ENCODE measurements around the gene TAF9B.
"Not testable (repeated sequence)": the region's sequence is repeated elsewhere in the genome, so short reads cannot be mapped to it uniquely, and the experiment has no call there.

The TAF9B gene, protein sequence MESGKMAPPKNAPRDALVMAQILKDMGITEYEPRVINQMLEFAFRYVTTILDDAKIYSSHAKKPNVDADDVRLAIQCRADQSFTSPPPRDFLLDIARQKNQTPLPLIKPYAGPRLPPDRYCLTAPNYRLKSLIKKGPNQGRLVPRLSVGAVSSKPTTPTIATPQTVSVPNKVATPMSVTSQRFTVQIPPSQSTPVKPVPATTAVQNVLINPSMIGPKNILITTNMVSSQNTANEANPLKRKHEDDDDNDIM

DNA sequence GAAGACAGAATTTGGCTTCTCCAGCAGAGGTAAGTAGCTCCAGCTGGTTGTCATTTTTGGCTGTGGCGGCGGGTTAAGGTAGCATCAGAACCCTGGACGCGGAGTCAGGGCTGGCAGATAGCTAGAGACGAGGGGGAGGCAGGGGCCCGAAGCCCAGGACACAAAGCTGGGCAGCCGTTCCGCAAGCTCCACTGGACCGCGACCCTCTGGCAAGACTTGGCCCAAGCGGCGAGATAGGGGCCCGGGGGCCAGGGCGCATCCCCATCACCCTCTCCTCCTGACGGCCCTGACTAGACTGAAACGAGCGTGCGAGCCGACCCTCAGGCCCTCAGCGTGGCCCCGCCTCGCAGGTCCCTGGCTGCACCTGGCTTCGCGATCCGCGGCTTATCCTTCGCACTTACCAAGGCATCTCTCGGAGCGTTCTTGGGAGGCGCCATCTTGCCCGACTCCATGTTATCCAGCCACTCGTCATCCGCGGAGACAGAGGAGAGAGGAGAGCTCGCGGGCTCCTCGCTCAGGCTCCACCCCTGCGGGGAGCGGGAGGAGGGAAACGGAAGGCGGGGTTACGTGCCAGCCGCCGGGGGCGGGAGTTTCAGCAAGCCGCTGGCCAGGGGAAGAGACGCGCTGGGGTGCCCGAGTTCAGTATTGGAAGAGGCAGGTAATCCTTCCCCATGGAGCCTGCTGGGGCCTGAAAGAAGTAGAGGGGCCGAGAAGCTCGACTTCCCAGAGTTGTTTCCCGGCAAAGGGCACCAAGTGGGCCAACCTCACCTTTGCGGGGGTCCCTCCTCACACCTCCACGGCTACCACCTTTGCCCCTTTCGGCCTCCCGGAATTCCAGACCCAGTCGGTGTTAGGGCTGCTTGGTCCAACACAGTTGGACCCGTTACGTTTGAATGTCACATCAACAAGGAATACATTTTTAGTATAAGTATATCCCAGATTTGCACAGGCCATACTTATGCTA is at the start of gene TAF9B:
Gene TAF9B, minus strand, starts transcription at position 491 of the 964 bp plus-strand sequence. Its CDS starts 39 bp downstream, at position 452.
- peak; percentile 64 to 73 for DNase-seq (ENCODE audit: low read depth in 2 of 2)

DNA sequence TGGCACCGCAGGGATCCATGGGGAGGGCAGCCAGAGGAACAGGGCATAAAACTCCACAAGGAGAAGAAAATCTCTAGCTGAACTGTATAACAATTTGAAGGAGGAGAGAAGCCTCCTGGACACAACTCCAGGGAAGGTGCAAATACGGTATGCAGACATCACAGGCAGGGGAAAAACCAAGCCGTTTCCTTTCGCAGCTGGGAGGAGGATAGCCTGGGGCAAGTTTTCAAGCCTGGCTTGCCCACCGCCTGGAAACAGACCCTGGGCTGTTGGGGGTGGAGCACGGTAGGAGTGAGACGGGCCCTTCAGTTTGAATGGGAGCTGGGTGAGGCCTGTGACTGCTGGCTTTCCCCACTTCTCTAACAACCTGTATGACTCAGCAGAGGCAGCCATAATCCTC is 43.4 kb upstream of the TAF9B start:
- no peak for DNase-seq (ENCODE audit: low read depth in 2 of 2)

DNA sequence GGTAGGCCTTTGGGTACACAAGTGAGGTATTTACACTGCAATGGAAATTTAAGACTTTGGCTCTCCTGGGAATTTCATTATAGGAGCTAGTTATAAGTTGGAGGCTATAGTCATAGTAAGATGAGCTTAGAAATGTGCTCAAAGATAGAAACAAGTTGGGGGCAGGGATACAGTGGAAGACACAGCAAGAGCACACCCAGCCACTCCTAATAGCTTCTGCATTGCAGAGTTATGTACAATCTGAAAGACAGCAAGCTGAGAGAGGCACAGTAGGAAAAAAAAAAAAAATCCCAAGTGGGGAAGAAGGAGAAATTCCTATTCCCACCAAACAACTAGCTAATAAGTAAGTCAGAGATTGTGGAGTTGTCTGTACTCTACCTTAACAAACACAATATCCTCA is 41.9 kb upstream of the TAF9B start:
- DNase-seq (ENCODE audit: low read depth in 2 of 2), result no peak

DNA sequence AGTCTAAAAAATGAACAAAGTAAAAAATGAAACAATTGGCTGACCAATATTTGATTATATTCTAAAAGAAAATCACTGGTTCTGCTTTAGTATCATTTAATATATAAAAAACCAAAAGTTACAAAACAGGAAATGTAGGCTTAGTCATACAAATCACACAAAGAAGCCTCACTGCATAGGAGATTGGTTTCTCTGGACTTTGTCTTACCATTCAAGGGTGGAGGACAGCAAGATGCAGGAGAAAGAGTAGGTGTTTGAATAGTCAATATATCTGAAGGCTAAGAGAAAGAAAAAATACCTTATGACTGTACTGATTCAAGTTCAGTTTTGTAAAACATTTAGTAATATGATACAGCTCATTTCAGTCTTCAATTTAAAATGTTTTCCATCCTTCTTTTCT is 28.6 kb upstream of the TAF9B start:
- DNase-seq (ENCODE audit: low read depth in 2 of 2), result no peak

DNA sequence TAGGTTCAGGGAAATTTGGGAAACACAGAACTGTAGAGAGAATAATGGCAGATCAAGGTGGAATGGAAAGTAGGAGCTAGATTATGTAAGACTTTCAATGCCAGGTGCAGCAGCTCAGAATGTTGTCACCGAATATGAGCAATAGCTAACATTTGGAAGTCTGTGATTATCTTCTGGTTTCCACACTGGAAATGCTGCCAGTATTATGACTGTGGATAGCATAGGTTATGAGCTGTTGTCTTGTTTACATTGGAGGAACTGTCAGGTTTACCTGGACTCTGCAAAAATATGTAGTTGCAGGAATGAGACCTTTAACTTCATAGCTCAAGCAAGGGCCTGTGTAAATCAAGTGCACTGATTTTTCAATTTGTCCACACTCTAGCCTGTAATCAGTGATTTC is 26.0 kb upstream of the TAF9B start:
- no peak for DNase-seq (ENCODE audit: low read depth in 2 of 2)

DNA sequence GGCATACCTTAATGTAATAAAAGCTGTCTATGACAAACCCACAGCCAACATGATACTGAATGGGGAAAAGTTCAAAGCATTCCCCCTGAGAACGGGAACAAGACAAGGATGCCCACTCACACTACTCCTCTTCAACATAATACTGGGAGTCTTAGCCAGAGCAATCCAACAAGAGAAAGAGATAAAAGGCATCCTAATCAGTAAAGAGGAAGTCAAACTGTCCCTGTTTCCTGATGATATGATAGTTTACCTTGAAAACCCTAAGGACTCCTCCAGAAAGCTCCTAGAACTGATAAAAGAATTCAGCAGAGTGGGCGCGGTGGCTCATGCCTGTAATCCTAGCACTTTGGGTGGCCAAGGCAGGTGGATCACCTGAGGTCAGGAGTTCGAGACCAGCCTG is 23.7 kb upstream of the TAF9B start:
- DNase-seq (ENCODE audit: low read depth in 2 of 2), result not testable (repeated sequence)

DNA sequence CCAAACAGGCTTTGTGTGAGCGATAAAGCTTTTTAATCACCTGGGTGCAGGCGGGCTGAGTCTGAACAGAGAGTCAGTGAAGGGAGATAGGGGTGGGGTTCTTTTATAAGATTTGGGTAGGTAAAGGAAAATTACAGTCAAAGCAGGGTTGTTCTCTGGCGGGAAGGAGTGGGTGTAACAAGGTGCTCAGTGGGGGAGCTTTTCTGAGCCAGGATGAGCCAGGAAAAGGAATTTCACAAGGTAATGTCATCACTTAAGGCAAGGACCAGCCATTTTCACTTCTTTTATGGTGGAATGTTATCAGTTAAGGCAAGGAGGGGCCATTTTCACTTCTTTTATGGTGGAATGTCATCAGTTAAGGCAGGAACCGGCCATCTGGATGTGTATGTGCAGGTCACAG is 21.3 kb upstream of the TAF9B start:
- DNase-seq (ENCODE audit: low read depth in 2 of 2), result not testable (repeated sequence)

DNA sequence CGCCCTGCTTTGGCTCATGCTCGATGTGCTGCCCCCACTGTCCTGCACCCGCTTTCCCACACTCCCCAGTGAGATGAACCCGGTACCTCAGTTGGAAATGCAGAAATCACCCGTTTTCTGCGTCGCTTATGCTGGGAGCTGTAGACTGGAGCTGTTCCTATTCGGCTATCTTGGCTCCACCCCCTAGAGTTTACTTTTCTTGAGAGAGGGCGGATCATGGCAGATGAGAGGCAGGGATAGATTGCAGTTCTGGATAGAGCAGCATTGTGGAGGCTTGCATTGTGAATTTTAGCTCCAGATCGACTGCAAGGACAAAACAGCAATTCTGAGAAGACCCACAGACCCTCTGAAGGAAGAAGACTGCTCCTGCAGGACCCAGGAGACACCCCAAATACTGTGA is 18.4 kb upstream of the TAF9B start:
- not testable (repeated sequence) for DNase-seq (ENCODE audit: low read depth in 2 of 2)

DNA sequence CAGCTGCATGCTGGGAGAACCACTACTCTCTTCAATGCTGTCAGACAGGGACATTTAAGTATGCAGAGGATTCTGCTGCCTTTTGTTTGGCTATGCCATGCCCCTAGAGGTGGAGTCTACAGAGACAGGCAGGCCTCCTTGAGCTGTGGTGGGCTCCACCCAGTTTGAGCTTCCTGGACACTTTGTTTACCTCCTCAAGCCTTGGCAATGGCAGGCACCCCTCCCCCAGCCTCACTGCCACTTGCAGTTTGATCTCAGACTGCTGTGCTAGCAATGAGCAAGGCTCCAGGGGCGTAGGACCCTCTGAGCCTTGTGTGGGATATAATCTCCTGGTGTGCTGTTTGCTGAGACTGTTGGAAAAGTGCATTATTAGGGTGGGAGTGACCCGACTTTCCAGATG is 17.9 kb upstream of the TAF9B start:
- not testable (repeated sequence) for DNase-seq (ENCODE audit: low read depth in 2 of 2)

DNA sequence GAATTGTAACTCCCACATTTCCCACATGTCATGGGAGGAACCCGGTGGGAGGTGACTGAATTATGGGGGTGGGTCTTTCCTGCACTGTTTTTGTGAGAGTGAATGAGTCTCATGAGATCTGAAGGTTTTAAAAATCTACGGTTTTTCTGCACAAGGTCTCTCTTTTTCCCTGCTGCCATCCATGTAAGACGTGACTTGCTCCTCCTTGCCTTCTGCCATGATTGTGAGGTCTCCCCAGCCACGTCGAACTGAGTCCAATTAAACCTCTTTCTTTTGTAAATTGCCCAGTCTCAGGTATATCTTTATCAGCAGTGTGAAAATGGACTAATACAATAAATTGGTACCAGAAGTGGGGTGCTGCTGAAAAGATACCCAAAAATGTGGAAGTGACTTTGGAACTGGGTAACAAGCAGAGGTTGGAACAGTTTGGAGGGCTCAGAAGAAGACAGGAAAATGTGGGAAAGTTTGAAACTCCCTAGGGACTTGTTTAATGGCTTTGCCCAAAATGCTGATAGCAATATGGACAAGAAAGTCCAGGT is 7.6 kb upstream of the TAF9B start:
- not testable (repeated sequence) for DNase-seq (ENCODE audit: low read depth in 2 of 2)

DNA sequence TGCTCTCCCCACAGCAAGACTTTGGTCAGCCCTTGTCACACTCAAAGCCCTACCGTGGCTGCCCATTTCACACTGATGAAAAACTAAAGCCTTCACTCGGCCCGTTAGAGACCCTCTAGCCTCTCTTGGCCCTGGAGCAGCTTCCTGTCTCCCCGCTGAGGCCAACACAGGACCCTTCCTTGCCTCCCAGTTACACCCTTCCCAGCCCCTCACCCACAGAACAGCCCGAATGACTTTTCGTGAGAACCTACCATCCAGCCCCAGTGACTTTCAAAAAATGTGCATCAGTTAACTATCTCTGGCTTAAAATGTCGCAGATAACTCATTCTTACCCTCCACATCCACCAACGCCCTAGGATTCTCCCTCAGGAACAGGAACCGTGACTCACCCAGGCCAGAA is 756 bp upstream of the TAF9B start:
- no peak for DNase-seq (ENCODE audit: low read depth in 2 of 2)

DNA sequence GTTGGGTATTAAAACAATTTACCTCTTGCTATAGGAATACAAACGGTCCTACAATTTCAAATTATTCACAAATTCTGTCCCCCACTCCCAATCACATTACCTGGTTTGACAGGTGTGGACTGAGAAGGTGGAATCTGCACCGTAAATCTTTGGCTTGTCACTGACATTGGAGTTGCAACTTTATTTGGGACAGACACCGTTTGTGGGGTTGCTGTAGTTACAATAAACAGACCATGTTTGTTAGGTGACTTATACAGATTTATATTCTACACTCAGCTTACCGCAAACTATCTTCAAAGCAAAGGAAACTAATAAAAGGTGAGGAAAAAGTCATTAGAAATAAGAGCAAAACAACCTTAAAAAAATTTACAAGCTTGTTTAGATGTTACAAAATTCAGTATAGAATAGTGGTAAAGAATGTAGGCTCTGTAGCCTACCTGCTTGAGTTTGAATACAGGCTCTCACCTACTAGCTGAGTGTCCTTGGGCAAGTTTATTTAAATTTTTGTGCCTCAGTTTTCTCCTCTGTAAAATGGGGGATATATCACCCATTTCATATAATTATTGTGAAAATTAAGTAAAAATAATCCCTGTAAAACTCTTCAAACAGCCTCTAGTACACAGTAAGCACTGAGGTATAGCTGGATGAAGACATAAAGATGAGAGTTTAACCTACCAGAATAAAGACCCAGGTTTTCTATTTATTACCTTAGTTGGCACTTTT is 6.1 kb downstream of the TAF9B start:
- DNase-seq (ENCODE audit: low read depth in 2 of 2), result no peak

DNA sequence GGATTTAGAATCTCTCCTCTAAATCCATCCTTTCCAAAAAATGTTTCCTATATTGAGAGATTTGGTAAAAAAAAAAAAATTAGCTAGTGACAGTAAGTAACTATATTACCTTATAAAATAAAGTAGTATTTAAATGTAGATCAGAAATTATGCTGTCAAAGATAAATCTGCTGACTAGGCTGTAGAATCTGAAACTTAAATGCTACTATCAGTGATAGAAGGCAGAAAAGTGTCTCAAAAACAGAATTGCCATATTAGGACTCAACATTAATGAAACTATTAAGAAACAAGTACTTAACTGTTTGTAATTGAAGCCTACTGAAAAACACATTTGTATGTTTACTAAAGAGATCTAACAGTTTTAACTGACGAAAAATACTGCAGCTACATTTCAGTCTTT is 8.3 kb downstream of the TAF9B start:
- no peak for DNase-seq (ENCODE audit: low read depth in 2 of 2)

DNA sequence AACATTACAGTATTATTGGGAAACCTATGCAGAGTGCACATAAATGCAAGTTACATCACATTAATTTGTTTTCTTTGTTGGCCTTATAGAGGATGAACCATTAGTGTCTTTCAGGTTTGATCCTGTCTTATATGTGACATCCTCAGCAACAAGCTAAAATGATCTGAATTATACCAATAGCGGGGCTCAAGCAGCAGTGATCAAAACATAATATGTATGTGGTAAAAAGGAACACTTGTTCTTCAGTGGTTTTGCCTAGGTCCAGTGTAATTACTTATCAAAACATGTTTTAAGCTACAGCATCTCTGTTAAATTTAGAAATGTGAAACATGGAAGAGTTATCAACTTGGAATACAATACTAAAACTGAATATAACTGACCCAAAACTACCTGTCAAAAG is 9.1 kb downstream of the TAF9B start:
- DNase-seq (ENCODE audit: low read depth in 2 of 2), result no peak

DNA sequence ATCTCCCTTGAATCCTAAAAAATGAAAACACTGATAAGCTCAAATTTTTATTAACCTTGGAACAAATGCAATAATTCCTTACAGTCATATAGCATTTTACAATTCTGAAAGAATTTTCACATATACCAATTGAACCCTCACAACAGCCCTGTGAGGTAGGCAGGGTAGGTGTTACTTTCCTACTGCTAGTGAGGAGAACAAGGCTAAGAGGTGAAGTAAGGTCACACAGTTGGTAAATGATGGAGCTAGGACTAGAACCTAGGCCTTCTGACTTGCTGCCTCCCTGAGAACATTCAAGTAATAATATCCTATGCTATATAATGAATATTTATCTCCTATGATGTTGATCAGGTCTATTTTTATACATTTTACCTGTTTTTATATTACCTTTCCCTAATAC is 9.7 kb downstream of the TAF9B start:
- no peak for DNase-seq (ENCODE audit: low read depth in 2 of 2)

DNA sequence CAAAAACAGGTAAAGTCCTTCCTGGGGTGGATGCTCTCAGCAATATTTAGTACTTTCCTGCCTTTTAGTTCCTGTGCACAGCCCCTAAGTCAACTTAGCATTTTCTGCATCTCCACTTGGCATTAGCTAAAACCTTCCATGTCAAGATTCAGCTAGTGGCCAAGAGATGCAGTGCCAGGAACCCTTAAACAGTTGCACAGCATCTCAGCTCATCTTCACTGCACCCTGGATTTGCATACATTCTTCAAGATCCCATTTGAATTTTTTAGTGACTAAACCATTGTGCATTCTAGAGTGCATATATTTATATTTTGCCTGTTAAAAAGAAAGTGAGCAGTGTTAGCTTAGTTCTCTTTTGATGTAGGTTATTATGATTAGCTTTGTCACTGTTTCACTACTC is 13.7 kb downstream of the TAF9B start:
- DNase-seq (ENCODE audit: low read depth in 2 of 2), result not testable (repeated sequence)

DNA sequence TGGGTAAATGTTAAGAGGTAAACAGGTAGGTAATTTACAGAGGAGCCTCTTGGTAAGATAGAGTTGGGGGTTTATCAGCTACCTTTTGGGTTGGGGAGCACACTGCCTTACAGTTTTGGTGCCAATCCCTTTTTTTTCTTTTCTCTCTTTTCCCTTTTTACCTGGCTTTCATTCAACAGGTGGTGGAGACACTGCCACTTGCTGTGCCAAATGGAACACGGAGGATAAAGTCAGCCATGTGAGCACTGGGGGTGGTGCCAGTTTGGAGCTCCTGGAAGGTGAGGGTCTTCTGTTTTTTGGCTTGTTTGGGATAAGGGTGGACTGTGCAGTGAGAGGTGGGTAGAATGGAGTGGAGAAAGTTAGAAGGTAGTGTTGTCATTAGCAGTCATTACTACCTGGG is 14.3 kb downstream of the TAF9B start:
- DNase-seq (ENCODE audit: low read depth in 2 of 2), result no peak

DNA sequence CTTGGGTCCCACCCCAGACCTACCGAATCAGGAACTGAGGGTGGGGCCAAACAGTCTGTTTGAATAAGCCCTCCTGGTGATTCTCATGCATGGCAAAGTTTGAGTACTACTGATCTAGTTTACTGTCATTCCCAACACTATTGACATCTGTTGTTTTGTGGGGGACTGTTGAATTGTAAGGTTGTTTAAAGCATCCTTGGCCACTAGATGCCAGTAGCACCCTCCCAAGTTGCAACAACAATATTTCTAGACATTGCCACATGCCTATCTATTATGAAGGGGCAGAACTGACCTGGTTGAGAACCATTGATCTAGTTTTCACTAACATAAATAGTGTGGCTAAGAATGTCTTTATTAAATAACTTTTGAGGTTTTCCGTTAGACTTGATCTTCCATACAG is 15.1 kb downstream of the TAF9B start:
- no peak for DNase-seq (ENCODE audit: low read depth in 2 of 2)

DNA sequence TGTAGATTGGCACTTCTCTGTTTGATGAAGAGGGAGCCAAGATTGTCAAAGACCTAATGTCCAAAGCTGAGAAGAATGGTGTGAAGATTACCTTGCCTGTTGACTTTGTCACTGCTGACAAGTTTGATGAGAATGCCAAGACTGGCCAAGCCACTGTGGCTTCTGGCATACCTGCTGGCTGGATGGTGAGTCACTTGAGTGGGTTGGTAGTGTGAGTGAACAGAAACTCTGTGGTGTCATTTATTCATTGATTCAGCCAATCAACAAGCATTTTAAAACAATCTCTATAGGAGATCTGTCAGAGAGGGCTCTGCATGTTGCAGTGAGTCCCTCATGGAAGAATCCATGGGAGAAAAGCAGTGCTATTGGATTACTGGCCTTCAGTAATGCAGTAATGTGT is 16.3 kb downstream of the TAF9B start:
- peak in 1 of 2 donors; percentile 39 for DNase-seq (ENCODE audit: low read depth in 2 of 2)

DNA sequence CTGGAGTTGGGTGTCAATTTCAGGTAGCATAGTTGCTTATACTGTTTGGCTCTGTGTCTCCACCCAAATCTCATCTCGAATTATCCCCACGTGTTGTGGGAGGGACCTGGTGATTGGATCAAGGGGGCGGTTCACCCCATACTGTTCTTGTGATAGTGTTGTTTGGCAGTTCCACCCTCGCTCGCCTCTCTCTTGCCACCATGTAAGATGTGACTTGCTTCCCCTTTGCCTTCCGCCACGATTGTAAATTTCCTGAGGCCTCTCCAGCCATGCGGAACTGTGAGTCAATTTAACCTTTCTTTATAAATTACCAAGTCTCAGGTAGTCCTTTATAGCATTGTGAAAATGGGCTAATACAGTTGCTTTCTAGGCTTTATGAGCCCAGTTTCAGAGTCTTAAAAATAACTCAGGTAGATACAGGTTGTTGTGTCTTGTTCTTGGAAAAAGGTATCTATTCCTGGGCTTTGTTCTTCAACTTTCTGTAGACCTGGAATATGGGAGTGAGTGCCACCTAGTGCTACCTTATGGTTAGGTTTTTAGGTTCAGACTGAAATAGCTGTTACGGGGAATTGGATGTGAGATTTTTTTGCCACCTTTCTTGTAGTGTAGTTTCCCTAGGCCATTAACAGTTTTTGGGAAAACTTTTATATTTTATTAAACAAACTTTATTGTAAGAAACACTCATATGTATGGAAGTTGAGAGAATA is 19.8 kb downstream of the TAF9B start:
- DNase-seq (ENCODE audit: low read depth in 2 of 2), result no peak

DNA sequence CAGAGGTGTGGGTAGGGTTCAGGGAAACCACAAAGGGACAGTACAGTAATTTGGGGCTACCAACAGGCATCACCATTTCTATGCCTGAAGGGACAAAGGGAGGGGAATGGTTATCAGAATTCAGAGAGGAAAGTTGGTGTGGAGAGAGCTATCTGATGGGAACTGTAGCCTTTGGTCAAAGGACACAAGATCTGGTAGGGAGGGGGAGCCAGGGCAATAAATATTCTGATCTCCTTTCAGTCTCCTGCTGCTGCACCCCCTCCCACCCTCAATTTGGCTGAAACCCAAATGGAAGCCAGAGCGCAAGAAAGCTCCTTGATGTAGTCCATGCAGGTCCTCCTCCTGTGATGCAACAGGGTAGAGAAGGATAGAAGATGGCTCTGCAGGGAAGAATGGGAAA is 20.8 kb downstream of the TAF9B start:
- no peak for DNase-seq (ENCODE audit: low read depth in 2 of 2)

DNA sequence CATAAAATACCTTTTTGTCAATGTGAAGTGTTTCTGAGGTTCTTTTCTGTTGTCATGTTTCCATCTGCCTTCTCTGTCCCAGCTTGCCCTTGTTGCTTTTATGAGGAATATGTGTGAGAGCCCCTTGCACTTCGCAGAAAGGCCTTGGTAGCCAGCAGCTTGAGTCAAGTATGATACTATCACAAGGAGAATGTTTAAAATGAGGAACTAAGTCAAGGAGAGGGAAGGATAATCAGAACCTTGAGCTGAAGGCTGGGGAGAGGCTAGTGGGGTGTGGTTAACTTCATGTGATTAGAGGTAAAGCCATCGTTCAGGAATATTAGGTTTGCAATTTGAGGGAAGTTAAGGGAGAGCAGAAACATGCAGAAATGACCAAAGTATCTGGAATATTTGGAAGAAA is 22.7 kb downstream of the TAF9B start:
- DNase-seq (ENCODE audit: low read depth in 2 of 2), result no peak
